Measurements from ENCODE around the gene DMD.

DMD gene

GRCh38 chrX:31563792-31564191, 1647.6 kb downstream of the DMD start:
- no peak for DNase-seq

- DNase-seq: no peak
These were observed 1655.8 kb downstream of the DMD start for GRCh38 chrX:31555506-31555905.

- DNase-seq: no peak
These were observed 1659.4 kb downstream of the DMD start for GRCh38 chrX:31551913-31552312.

GRCh38 chrX:31550158-31550557, 1661.2 kb downstream of the DMD start:
- peak in 1 of 2 donors; percentile 21 for DNase-seq

- DNase-seq: no peak
These were observed 1663.5 kb downstream of the DMD start for GRCh38 chrX:31547816-31548215.

GRCh38 chrX:31547416-31547815, 1663.9 kb downstream of the DMD start:
- no peak for DNase-seq

GRCh38 chrX:31546126-31546525, 1665.2 kb downstream of the DMD start:
- peak in 1 of 2 donors; percentile 1 for DNase-seq

- no peak for DNase-seq
These were observed 1665.6 kb downstream of the DMD start for GRCh38 chrX:31545726-31546125.

GRCh38 chrX:31545191-31545590, 1666.2 kb downstream of the DMD start:
- no peak for DNase-seq

- no peak for DNase-seq
These were observed 1667.7 kb downstream of the DMD start for GRCh38 chrX:31543634-31544033.

GRCh38 chrX:31542566-31542965, 1668.8 kb downstream of the DMD start:
- DNase-seq: no peak

GRCh38 chrX:31540313-31540712, 1671.0 kb downstream of the DMD start:
- no peak for DNase-seq

GRCh38 chrX:31527455-31528126, 1683.8 kb downstream of the DMD start:
- no peak for DNase-seq

- no peak for DNase-seq
These were observed 1687.3 kb downstream of the DMD start for GRCh38 chrX:31523884-31524536.

- no peak for DNase-seq
These were observed 1688.6 kb downstream of the DMD start for GRCh38 chrX:31522760-31523159.

GRCh38 chrX:31521941-31522340, 1689.4 kb downstream of the DMD start:
- no peak for DNase-seq

- no peak for DNase-seq
These were observed 1694.8 kb downstream of the DMD start for GRCh38 chrX:31516527-31516926.

- peak; percentile 5 to 29 for DNase-seq
These were observed 1703.0 kb downstream of the DMD start for GRCh38 chrX:31508338-31508737.

- DNase-seq: no peak
These were observed 1704.4 kb downstream of the DMD start for GRCh38 chrX:31506928-31507327.

GRCh38 chrX:31506360-31506759, 1705.0 kb downstream of the DMD start:
- no peak for DNase-seq

GRCh38 chrX:31500921-31501320, 1710.4 kb downstream of the DMD start:
- no peak for DNase-seq

GRCh38 chrX:31499109-31499508, 1712.2 kb downstream of the DMD start:
- DNase-seq: no peak

- DNase-seq: no peak
These were observed 1714.3 kb downstream of the DMD start for GRCh38 chrX:31497086-31497485.

GRCh38 chrX:31487951-31488350, 1723.4 kb downstream of the DMD start:
- DNase-seq: no peak

GRCh38 chrX:31483336-31483735, 1728.0 kb downstream of the DMD start:
- DNase-seq: no peak
